ENCODE results near the gene PROK1. TPM values are rescaled to one million over a fixed set of nuclear protein-coding genes. Genes with fewer than 3 reads are reported as not detected.

The PROK1 gene
- total RNA-seq, 1 donor from 2014 or later, result not detected

- H3K4me1 Mint-ChIP-seq (ENCODE audit: low read depth, unreplicated experiment), result no peaks in the 10 kb centered on the region
- H4K20me1 ChIP-seq (ENCODE audit: insufficient read depth, low read length), result no peaks in the 10 kb centered on the region
- H3K4me3 Mint-ChIP-seq (ENCODE audit: unreplicated experiment), result no peak overlapping the region
- H3K79me2 ChIP-seq (ENCODE audit: insufficient read depth, low read length), result no peaks in the 10 kb centered on the region
- DNase-seq (ENCODE audit: low read depth) (no peak), FAIRE-seq (no peak)
- H3K9me3 Mint-ChIP-seq (ENCODE audit: unreplicated experiment), result no peaks in the 10 kb centered on the region
- H3K4me3 ChIP-seq (ENCODE audit: insufficient read depth, low read depth, low read length), result no peak overlapping the region
- H3K27me3 ChIP-seq (ENCODE audit: insufficient read depth, low read length), result peaks cover 3% of the 10 kb centered on the region
- peaks cover 43% of the 10 kb centered on the region for H3K27me3 Mint-ChIP-seq (ENCODE audit: low read depth, unreplicated experiment)
- no peaks in the 10 kb centered on the region for H3K4me1 ChIP-seq (ENCODE audit: insufficient read depth, low read length)
- TF ChIP-seq EZH2 (IDR thresholded peaks at IDR 0.05; ENCODE audit: insufficient read depth, low read length) (no peak), CTCF (IDR thresholded peaks at IDR 0.05; ENCODE audit: insufficient read depth, low read depth, low read length) (no peak)
- no peak overlapping the region for H3K27ac ChIP-seq (ENCODE audit: low read depth, low read length)
- H3K9ac ChIP-seq (ENCODE audit: low read length), result no peak overlapping the region
- no peaks in the 10 kb centered on the region for H3K36me3 ChIP-seq (ENCODE audit: insufficient read depth, low read length)
- H3K4me2 ChIP-seq (ENCODE audit: low read length), result no peak overlapping the region
- H3K36me3 Mint-ChIP-seq (ENCODE audit: low read depth, unreplicated experiment), result peaks cover 2% of the 10 kb centered on the region
- no peaks in the 10 kb centered on the region for H3K9me3 ChIP-seq (ENCODE audit: insufficient read depth, low read depth, low read length)
- no peak overlapping the region for H2AFZ ChIP-seq (ENCODE audit: low read depth, low read length)
- H3K27ac Mint-ChIP-seq (ENCODE audit: unreplicated experiment), result no peak overlapping the region
Measured at GRCh38 chr1:110494036-110494435, 43.1 kb downstream of the PROK1 start.

DNA sequence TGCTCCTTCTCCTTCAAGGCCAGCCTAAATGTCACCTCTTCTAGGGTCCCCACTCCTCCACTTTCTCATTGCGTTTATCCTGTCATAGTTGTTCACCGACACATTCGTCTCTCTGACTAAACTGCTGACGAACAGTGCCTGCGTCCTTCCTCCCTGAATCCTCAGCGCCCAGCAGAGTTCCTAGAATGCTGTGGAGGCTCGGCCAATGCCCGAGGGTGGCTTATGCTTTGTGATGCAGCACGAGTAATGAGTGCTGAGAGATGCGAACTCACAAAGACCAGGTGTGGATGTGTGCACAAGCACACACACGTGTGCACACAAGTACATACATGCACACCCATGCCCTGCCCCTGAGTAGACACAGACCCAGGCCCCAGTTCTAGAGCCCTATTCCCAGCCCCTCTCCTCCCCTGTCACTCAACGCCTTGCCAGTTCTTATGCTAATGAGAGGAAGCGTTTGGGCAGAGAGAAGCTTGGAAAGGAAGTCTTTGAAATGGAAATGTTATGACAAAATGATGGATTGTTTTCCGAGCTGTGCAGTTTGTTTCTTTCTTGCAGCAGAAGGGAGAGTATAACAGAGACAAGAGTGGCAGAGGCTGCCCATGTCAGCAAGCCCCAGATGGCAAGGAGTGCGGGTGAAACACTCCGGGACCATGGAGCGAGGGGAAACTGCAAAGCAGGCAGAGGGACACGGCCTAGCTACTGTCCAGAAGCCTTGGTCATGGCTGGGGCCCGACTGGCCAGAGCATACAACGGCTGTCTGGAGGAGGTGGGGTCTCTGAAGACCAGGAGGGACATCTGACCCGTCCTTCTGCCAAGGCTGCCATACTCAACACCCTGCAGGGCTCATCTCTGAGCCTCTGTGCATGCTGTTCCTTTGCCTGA, 43.8 kb downstream of the PROK1 start:
- Histone ChIP-seq H3K27me3 (ENCODE audit: insufficient read depth, low read length) (peaks cover 3% of the 10 kb centered on the region), H3K9me3 (ENCODE audit: insufficient read depth, low read depth, low read length) (no peaks in the 10 kb centered on the region), H2AFZ (ENCODE audit: low read depth, low read length) (no peak overlapping the region), H3K4me1 (ENCODE audit: insufficient read depth, low read length) (no peaks in the 10 kb centered on the region), H3K9ac (ENCODE audit: low read length) (no peak overlapping the region), H3K36me3 (ENCODE audit: insufficient read depth, low read length) (no peaks in the 10 kb centered on the region), H3K27ac (ENCODE audit: low read depth, low read length) (no peak overlapping the region), H4K20me1 (ENCODE audit: insufficient read depth, low read length) (no peaks in the 10 kb centered on the region), H3K4me3 (ENCODE audit: insufficient read depth, low read depth, low read length) (no peak overlapping the region), H3K4me2 (ENCODE audit: low read length) (no peak overlapping the region), H3K79me2 (ENCODE audit: insufficient read depth, low read length) (no peaks in the 10 kb centered on the region)
- Mint-ChIP-seq H3K36me3 (ENCODE audit: low read depth, unreplicated experiment) (peaks cover 3% of the 10 kb centered on the region), H3K4me1 (ENCODE audit: low read depth, unreplicated experiment) (no peaks in the 10 kb centered on the region), H3K9me3 (ENCODE audit: unreplicated experiment) (peaks cover 2% of the 10 kb centered on the region), H3K4me3 (ENCODE audit: unreplicated experiment) (no peak overlapping the region), H3K27me3 (ENCODE audit: low read depth, unreplicated experiment) (peaks cover 49% of the 10 kb centered on the region), H3K27ac (ENCODE audit: unreplicated experiment) (no peak overlapping the region)
- TF ChIP-seq CTCF (IDR thresholded peaks at IDR 0.05; ENCODE audit: insufficient read depth, low read depth, low read length), result no peak
- TF ChIP-seq EZH2 (IDR thresholded peaks at IDR 0.05; ENCODE audit: insufficient read depth, low read length), result no peak
- no peak for DNase-seq (ENCODE audit: low read depth)
- FAIRE-seq, result no peak
